Measurements from ENCODE around the gene RHBG. TPM values are rescaled to one million over a fixed set of nuclear protein-coding genes. Genes with fewer than 3 reads are reported as not detected.

Gene RHBG
- total RNA-seq, 1 experiment from 2014 or later: not detected

DNA sequence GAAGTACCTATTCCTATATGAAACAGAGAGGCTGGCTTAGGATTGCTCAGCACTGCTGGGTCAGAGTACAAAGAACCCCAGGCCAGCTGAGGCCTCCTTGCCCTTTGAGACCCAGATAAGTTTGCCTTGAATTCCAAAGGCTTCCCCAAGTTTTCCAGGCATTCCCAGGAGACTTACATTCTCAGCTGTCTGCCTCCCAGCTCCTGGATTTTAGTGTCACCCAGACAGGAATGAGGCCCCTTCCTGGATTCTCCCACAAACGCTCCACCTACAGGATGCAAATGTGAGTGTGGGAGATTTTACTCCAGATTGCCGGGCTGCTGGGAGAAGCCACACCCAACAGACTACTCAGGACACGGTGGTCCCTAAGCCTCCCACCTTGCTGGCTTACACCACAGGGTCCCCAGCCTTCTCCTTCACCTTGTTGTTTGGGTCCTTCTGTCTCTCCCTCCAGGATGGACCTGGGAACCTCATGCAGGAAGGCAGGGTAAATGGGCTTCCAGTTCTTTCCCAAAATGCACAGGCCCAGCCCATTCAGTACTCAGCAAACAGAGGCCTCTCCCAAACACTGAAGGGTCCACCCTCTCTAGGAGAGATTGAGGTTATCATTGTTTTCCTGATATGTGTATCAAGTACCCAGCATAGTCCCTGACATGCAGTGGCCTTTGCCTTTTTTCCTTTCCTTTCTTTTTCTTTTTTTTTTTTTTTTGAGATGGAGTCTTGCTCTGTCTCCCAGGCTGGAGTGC is 10.6 kb downstream of the RHBG start:
- DNase-seq (ENCODE audit: low read depth, low spot score): peak; percentile 41
- in situ Hi-C loops (cut with HindIII; ENCODE audit: low pct_unique_long_range_greater_than_20kb, low sequenced_read_pairs): no loop called here

DNA sequence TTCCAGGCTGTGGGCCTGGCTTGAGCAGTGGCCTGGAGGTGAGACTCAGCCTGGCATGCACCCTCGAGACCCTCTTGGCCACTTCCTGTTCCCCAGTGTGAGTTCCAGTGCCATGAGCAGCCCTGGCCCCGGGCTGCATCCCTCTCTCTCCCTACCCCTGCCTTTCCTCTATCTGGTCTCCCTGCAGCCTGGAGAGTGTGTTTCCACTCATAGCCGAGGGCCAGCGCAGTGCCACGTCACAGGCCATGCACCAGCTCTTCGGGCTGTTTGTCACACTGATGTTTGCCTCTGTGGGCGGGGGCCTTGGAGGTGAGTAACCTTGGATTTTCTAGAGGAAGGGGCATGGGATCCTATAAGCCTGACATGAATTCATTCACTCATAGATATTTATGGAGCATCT is 13.6 kb downstream of the RHBG start:
- no peak for DNase-seq (ENCODE audit: low read depth, low spot score)
- in situ Hi-C loops (cut with HindIII; ENCODE audit: low pct_unique_long_range_greater_than_20kb, low sequenced_read_pairs): no loop called here

DNA sequence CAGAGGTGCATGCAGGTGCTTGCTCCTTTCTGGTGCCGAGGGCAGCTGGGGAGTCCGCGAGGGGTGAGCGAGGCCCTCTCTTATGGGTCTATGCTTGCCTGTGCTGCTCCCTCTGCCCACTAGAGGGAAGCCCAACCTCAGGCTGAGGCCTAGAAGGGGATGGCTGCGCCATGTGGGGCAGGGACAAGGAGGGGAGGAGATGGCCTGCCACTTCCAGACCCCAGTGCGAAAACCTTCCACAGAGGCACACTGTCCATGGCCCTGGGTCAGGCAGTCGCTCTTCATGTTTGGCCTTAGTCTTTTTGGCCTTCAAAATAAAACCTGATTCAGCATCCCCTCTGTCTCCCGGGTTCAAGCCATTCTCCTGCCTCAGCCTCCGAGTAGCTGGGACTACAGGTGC is 14.0 kb downstream of the RHBG start:
- in situ Hi-C loops (cut with HindIII; ENCODE audit: low pct_unique_long_range_greater_than_20kb, low sequenced_read_pairs): no loop called here

DNA sequence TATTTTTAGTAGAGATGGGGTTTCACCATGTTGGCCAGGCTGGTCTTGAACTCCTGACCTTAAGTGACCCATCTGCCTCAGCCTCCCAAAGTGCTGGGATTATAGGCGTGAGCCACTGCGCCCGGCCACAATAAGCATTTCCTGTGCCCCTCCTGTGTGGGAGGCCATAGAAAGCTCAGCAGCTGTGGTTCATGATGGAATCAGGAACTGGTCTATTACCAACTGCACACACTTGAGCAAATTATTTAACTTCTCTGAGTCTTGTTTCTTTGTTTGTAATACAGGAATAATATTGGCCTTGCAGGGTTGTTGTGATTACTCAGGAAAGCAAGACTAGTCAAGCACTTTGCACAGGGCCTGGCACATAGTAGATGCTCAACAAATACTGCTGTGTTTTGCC is 15.0 kb downstream of the RHBG start:
- in situ Hi-C loops (cut with HindIII; ENCODE audit: low pct_unique_long_range_greater_than_20kb, low sequenced_read_pairs): no loop called here
- DNase-seq (ENCODE audit: low read depth, low spot score): no peak

More for the DNA sequence above, 14.0 kb downstream of the RHBG start:
- DNase-seq (ENCODE audit: low read depth, low spot score): peak; percentile 84

DNA sequence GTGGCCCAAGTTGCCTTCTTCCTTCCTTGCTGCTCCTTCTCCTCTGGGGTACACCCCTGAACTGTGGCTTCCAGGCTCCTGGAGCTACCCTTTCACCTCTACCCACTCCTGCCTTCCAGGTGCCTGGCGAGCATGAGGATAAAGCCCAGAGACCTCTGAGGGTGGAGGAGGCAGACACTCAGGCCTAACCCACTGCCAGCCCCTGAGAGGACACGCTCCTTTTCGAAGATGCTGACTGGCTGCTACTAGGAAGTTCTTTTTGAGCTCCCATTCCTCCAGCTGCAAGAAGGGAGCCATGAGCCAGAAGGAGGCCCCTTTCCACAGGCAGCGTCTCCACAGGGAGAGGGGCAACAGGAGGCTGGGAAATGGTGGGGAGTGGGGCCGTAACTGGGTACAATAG is 15.6 kb downstream of the RHBG start:
- DNase-seq (ENCODE audit: low read depth, low spot score): no peak
- in situ Hi-C loops (cut with HindIII; ENCODE audit: low pct_unique_long_range_greater_than_20kb, low sequenced_read_pairs): no loop called here

DNA sequence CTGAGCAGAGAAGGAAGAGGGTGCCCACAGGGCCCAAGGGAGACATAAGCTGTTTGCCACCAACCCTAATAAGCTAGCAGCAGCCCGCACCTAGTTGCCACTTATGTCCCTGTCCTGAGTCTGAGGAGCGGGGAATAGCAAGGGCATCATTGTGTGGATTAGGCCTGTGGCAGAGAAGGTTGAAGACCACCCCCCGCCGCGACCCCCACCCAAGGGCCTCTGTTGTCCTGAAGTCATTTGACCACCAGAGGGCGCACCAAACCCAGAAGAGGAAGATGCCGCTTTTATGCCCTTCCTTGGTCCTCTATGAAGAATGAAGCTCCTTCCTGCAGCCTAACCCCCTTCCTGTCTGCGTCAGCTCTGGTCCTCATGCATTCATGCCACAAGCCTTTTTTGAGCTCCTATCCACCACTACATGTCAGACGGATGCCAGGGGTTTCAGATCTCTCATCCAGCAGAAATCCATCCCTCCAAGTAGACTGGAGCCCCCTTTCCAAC is 16.6 kb downstream of the RHBG start:
- peak; percentile 78 for DNase-seq (ENCODE audit: low read depth, low spot score)
- in situ Hi-C loops (cut with HindIII; ENCODE audit: low pct_unique_long_range_greater_than_20kb, low sequenced_read_pairs): no loop called here

DNA sequence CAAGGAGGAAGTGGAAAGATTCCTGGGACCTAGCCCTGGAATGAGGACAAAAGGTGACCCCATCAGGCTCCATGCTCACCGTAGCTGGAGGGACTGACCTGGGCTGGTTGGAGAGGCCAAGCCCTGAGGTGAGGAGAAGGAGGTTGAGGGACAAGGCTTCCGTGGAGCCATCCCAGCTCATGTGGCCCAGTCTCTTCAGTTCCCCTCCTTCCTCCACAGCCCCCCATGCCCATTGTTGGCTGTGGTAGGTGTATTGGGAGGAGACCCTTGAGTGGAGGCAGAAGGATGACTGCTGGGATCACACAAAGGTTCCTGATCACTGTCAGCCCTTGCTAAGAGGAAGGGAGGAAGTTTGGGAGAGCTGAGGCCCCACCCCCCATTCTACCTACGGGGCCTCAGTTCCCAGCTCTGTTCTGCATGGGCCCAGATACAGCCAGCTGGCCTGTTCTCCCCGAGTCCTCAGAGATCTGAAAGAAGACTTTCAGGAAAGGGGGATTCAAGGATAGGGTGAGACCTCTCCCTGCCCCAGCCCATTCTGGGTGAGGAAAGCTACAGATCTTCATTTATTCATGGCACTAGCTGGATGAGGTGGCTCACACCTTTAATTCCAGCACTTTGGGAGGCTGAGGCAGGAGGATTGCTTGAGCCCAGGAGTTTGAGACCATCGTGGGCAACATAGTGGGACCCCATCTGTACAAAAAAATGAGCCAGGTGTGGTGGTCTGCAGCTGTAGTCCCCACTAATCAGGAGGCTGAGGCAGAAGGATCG is 17.3 kb downstream of the RHBG start:
- in situ Hi-C loops (cut with HindIII; ENCODE audit: low pct_unique_long_range_greater_than_20kb, low sequenced_read_pairs): no loop called here
- no peak for DNase-seq (ENCODE audit: low read depth, low spot score)

DNA sequence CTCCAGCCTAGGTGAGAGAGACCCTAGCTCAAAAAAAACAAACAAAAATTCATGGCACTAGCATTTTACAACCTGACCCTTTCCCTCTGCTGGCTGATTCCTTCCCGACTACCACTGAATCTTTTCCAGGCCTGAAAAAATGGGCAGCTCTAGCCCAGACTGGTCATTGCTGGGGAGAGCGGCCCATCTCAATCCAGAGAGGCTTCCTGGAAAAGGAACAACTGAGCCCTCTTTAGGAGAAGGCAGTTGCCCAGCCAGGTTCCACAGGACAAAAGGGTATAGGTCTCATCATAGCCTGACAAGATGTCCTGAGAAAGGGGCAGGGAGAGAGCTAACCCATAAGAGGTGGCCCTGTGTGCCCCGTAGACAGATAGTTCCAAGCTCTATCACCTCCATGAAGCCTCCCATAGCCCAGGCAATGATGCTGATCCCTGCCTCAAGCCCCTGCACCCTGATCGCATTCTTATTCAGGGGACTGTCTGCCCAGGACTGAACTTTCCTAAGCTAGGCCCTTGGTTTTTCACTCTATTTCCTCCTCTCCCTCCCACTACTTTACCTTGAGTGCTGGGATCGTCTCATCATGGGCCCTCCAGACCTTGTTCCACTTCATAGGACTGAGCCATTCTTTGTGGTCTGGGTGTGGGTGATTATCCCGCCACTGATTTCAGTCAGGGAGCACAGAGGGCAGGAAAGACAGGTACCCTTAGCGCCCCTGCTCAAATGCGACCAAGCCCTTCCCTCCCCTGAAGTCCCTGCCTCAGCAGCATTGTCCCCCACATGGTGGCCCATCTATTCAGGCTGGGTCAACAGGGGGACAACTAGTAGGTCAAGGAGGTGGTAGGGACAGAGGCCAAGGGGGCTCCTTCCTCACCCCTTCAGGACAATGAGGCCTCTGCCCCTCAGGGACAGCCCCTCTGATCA is 18.2 kb downstream of the RHBG start:
- no peak for DNase-seq (ENCODE audit: low read depth, low spot score)
- in situ Hi-C loops (cut with HindIII; ENCODE audit: low pct_unique_long_range_greater_than_20kb, low sequenced_read_pairs): no loop called here

DNA sequence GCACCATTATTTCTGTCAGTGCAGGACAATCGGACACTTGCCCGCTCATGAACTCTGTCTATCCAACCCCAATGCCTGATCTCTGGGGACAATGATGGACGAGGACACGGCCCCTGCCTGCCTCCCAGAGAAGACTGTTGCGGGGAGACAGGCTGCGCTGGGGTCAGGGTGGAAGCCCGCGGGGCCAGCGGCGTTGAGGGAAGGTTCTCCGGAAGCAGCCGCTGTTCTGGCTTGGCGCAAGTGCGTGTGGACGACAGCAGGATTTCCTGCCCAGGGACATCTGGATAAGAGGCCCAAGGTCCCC is 18.8 kb downstream of the RHBG start:
- in situ Hi-C loops (cut with HindIII; ENCODE audit: low pct_unique_long_range_greater_than_20kb, low sequenced_read_pairs): no loop called here
- DNase-seq (ENCODE audit: low read depth, low spot score): no peak

DNA sequence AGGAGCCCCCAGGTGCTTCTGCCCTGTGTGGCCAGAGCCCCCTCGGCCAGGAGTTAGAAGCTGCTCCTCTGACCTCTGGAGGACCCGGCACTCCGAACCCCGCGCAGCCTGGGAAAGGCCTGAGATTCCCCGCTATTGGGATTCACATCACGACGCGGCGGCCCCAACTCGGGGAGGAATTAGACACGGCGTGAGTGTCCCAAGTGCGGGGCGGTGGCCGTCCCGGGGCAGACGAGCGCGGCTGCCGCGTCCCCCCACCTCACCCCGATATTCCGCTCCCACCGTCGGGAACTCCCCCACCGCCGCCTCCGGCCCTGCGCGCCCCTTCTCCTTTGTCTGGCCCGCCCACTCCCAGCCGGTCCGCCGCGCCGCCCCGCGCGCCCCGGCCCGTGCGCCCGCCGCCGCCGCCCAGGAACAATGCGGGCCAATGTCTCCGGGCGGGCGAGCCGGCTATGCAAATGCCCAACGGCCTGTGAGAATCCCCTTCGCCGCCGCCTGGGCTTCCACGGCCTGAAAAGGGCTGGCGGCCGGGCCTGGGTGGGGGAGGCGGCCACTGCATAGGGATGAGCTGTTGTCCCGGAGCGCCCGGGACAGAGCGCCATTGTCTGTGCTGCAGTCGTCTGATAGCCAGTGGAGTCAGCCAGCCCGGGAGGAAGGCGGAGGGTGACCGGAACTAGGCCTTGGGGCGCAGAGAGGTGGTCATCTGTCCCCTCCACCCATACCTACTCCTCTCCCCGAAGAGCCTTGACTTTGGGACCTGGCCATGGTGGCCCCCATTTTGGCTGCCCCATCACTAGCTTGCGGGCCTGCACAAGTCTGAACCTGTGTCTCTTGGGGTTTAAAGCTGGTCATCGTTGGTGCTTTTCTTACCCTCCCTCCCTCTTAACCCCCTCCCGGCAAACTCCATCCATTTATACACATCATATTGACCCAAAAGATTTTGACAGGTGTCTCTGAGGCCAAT is 19.4 kb downstream of the RHBG start:
- in situ Hi-C loops (cut with HindIII; ENCODE audit: low pct_unique_long_range_greater_than_20kb, low sequenced_read_pairs): no loop called here
- peak; percentile 13 for DNase-seq (ENCODE audit: low read depth, low spot score)

DNA sequence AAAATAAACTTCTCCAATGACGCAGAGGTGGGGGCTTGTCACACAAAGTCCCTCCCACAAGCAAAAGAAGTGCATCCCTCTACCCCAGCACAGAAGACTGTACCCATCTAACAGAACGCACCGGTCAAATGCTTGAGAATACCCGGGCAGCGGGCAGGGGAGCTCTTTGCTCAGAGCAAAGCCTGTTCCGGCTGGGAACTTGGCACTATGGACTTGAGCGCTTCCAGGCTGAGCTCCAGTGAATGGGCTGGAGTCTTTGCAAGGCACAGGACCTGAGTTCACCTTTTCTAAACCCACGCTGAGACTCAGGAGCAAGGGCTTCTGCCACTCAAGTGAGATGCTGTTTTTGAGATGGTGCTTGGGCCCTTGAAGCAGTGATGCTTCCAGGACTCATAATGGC is 20.3 kb downstream of the RHBG start:
- in situ Hi-C loops (cut with HindIII; ENCODE audit: low pct_unique_long_range_greater_than_20kb, low sequenced_read_pairs): no loop called here
- no peak for DNase-seq (ENCODE audit: low read depth, low spot score)

DNA sequence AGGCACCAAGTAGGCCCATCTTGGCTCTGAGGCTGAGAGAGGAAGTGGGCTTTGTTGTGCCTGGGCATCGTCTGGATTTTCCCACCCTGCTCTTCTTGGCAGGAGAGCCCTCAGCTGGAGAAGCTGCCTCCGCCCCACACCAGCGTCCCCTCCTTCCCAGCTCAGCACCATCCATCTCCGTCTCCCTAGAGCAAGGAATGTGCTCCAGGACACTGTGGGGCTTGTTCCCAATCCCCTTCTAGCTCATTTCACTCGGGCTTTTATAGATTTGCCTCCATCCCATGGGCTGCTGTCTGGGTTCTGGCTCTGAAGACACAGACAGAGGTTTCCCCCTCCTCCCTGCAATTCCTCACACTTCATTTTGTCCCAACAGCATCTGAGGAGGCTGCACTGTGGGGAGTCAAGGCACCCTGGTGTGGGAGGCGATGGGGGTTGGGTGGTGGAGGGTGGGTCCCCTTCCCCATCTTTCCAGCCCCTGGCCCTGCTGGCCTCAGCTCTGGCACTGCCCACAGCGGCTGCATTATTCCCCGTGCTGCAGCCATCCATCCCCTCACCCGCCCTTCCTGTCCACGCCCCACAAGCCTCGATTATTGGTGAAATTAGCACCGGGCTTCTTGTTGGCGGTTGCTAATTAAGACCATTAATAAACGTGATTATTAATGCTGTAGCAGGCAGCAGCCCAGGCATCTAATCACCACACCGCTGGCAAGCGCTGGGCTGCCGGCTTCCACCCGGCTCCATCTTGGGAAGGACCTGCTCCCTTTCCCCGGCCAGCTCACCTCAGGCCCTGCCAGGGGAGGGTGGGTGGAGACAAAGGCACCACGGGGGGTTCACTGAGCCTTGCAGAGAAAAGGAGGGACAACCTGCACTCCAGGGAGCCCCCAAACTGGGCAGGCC is 21.7 kb downstream of the RHBG start:
- in situ Hi-C loops (cut with HindIII; ENCODE audit: low pct_unique_long_range_greater_than_20kb, low sequenced_read_pairs): no loop called here
- no peak for DNase-seq (ENCODE audit: low read depth, low spot score)

DNA sequence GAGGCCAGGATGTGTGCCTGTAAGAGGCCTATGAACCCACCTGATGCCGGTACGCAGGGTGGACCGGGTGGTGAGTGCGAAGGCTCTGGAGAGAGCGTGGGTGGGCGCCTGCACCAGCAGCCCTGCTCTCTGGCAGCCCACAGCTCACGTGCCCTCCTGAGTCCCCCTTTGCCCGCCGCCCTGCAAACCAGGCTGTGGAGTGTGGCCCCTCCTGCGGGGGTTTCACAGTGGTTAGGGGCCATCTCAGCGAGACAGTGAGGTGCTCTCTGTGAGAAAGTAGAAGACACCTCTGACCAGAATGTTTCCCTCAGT is 22.3 kb downstream of the RHBG start:
- no peak for DNase-seq (ENCODE audit: low read depth, low spot score)
- in situ Hi-C loops (cut with HindIII; ENCODE audit: low pct_unique_long_range_greater_than_20kb, low sequenced_read_pairs): no loop called here

DNA sequence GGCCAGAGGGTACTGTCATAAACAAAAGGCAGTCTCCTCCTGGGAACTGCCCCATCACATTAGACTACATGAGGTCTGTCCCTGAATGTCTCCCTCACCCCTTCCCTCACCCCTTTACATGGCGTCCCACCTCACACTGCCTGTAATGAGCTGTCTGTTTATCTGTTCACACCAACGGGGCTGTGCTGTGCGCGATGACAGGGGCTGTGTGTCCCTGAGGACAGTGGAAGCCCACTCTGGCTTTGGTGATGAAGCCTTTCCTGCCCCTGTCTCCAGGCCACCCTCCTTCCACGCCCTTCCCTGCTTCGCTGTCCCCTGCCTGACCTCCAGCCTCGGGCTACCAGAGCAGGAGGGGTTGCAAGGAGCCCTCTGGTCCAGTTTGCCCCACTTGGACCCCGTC is 22.7 kb downstream of the RHBG start:
- in situ Hi-C loops (cut with HindIII; ENCODE audit: low pct_unique_long_range_greater_than_20kb, low sequenced_read_pairs): no loop called here
- DNase-seq (ENCODE audit: low read depth, low spot score): no peak

DNA sequence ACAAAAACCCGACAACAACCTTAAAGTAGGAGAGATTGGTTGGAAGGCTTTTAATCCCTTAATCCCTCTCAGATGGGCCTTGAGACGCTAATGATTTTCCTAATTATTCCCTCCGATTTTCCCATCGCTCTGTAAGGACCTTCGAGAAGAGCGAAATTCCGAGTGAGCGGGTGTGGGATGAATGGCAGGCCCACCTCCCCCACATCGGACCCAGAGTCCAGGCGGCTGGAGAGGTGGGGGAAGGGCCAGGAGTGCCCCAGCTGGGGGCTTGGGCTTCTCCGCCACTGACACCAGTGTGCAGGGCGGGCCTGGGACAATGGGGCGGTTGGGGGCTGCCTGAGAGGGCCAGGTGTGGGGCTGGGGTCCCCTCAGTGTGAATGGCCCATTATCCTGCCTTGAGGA is 23.4 kb downstream of the RHBG start:
- in situ Hi-C loops (cut with HindIII; ENCODE audit: low pct_unique_long_range_greater_than_20kb, low sequenced_read_pairs): no loop called here
- no peak for DNase-seq (ENCODE audit: low read depth, low spot score)

DNA sequence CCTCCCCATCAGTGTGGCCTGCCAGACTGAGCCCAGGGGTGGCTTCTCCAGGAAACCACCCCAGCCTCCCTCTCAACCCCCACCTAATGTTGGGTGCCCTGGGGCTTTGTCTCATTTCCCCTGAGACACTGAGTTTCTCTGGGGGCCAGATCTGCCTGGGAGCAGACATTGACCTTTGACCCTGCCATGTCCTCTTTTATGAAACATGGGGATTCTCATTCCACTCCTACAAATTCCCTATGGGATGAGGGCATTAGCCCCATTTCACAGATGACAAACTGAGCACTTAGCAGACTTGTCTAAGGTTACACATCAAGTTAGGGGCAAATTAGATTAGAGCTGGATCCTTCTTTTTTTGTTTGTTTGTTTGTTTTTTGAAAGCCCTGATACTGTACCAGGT is 24.1 kb downstream of the RHBG start:
- no peak for DNase-seq (ENCODE audit: low read depth, low spot score)
- in situ Hi-C loops (cut with HindIII; ENCODE audit: low pct_unique_long_range_greater_than_20kb, low sequenced_read_pairs): no loop called here
